Measurements from ENCODE around the gene TYW1B. TPM values are rescaled to one million over a fixed set of nuclear protein-coding genes. Genes with fewer than 3 reads are reported as not detected.
"Not testable (repeated sequence)": the region's sequence is repeated elsewhere in the genome, so short reads cannot be mapped to it uniquely, and the experiment has no call there.

The TYW1B gene
- total RNA-seq: 3.6 to 5.3 TPM (median 5.1 TPM) in 3 replicates

- H3K36me3 Mint-ChIP-seq; H3K9me3 Mint-ChIP-seq; H3K27me3 Mint-ChIP-seq (ENCODE audit: low read depth): not testable (repeated sequence)
- peak; percentile 89 to 97 for DNase-seq (ENCODE audit: low spot score in 2 of 2, unreplicated experiment in 2 of 2)
- Mint-ChIP-seq H3K4me1 (peaks cover 15% of the 10 kb centered on the region), H3K4me3 (peak within 1 kb of the TSS; percentile 80), H3K27ac (peak within 1 kb of the TSS; percentile 98)
Observed at GRCh38 chr7:72827839-72828591, at the start of gene TYW1B. Gene TYW1B (minus strand): TSS chr7:72828200. CDS start chr7:72828075, 125 bp downstream.

- not testable (repeated sequence) for DNase-seq (ENCODE audit: low spot score in 2 of 2, unreplicated experiment in 2 of 2); H3K9me3 Mint-ChIP-seq; H3K4me3 Mint-ChIP-seq; H3K36me3 Mint-ChIP-seq; H3K27ac Mint-ChIP-seq; H3K4me1 Mint-ChIP-seq
- peaks cover 31% of the 10 kb centered on the region for H3K27me3 Mint-ChIP-seq (ENCODE audit: low read depth)
Observed at GRCh38 chr7:72867591-72867990, 39.6 kb upstream of the TYW1B start.

DNA sequence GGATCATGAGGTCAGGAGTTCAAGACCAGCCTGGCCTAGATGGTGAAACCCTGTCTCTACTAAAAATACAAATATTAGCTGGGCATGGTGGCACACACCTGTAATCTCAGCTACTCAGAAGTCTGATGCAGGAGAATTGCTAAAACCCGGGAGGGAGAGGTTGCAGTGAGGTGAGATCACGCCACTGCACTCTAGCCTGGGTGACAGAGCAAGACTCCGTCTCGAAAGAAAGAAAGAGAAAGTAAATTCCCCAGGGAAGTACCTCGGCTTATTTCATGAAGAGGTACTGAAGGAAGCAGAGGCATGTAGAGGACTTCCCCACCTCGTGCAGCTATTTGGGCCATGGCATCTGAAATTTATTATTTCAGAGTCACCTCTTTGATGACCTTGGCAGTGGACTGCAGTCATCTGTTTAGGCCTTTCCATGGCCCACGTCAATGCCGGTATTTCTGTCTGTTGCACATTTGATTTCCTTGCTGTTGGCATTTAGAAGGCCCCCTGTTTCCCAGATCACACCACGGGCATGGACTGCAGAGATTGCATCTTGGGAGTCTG is 30.9 kb upstream of the TYW1B start:
- not testable (repeated sequence) for H3K4me3 Mint-ChIP-seq; H3K27me3 Mint-ChIP-seq (ENCODE audit: low read depth); DNase-seq (ENCODE audit: low spot score in 2 of 2, unreplicated experiment in 2 of 2); H3K27ac Mint-ChIP-seq; H3K4me1 Mint-ChIP-seq; H3K36me3 Mint-ChIP-seq; H3K9me3 Mint-ChIP-seq

DNA sequence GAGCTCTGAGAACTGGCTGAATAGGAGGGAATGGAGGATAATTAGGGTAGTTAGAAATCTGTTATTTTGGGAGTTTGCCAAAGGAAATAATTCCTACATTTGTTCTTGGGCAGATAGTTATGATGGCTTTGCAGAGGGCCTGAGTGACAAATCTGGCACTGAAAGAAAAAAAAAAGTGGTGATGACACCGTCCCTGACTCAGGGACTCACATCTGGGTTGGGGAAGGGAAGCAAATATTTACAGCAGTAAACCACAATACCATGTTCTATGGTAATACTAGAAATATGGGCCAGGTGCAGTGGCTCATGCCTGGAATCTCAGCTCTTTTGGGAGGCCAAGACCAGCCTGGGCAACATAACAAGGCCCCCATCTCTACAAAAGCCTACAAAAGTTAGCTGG is 29.9 kb upstream of the TYW1B start:
- H3K27me3 Mint-ChIP-seq (ENCODE audit: low read depth); DNase-seq (ENCODE audit: low spot score in 2 of 2, unreplicated experiment in 2 of 2); H3K4me1 Mint-ChIP-seq; H3K36me3 Mint-ChIP-seq; H3K27ac Mint-ChIP-seq; H3K9me3 Mint-ChIP-seq; H3K4me3 Mint-ChIP-seq: not testable (repeated sequence)

GRCh38 chr7:72855261-72855660 is 27.3 kb upstream of the TYW1B start:
- not testable (repeated sequence) for DNase-seq (ENCODE audit: low spot score in 2 of 2, unreplicated experiment in 2 of 2); H3K27me3 Mint-ChIP-seq (ENCODE audit: low read depth); H3K4me3 Mint-ChIP-seq; H3K9me3 Mint-ChIP-seq; H3K27ac Mint-ChIP-seq; H3K4me1 Mint-ChIP-seq; H3K36me3 Mint-ChIP-seq

- not testable (repeated sequence) for H3K4me3 Mint-ChIP-seq; DNase-seq (ENCODE audit: low spot score in 2 of 2, unreplicated experiment in 2 of 2); H3K36me3 Mint-ChIP-seq; H3K27ac Mint-ChIP-seq; H3K27me3 Mint-ChIP-seq (ENCODE audit: low read depth); H3K9me3 Mint-ChIP-seq; H3K4me1 Mint-ChIP-seq
Observed at GRCh38 chr7:72852937-72853336, 24.9 kb upstream of the TYW1B start.

- H3K27me3 Mint-ChIP-seq (ENCODE audit: low read depth); H3K4me1 Mint-ChIP-seq; DNase-seq (ENCODE audit: low spot score in 2 of 2, unreplicated experiment in 2 of 2); H3K36me3 Mint-ChIP-seq; H3K9me3 Mint-ChIP-seq; H3K4me3 Mint-ChIP-seq; H3K27ac Mint-ChIP-seq: not testable (repeated sequence)
Observed at GRCh38 chr7:72850746-72851145, 22.7 kb upstream of the TYW1B start.

GRCh38 chr7:72844146-72844545 is 16.1 kb upstream of the TYW1B start:
- DNase-seq (ENCODE audit: low spot score in 2 of 2, unreplicated experiment in 2 of 2); H3K4me1 Mint-ChIP-seq: not testable (repeated sequence)
- peaks cover 16% of the 10 kb centered on the region for H3K9me3 Mint-ChIP-seq

DNA sequence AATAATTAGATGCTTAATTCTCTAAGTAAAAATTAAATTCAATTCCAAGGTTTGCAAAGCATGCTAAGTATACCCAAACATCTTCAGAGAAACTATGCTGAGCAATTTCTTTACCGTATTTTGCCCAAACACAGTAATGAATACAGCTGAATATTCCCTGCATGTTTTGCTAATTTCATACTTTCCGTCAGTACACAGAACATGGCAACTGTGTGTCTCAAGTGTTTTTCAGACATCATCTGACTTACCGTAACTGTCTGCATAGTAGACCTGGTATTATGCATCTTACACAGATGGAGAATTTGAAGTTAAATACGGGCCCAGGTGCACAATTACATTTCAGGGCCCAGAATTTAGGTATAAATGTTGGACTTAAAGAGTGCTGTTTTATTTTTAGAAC is 15.2 kb upstream of the TYW1B start:
- not testable (repeated sequence) for H3K27ac Mint-ChIP-seq; H3K4me1 Mint-ChIP-seq; H3K4me3 Mint-ChIP-seq; DNase-seq (ENCODE audit: low spot score in 2 of 2, unreplicated experiment in 2 of 2); H3K27me3 Mint-ChIP-seq (ENCODE audit: low read depth)
- H3K36me3 Mint-ChIP-seq: peaks cover 18% of the 10 kb centered on the region
- H3K9me3 Mint-ChIP-seq: peaks cover 16% of the 10 kb centered on the region

More at GRCh38 chr7:72844146-72844545, 16.1 kb upstream of the TYW1B start:
- H3K27ac Mint-ChIP-seq; H3K27me3 Mint-ChIP-seq (ENCODE audit: low read depth); H3K4me3 Mint-ChIP-seq: not testable (repeated sequence)
- H3K36me3 Mint-ChIP-seq: peaks cover 14% of the 10 kb centered on the region

GRCh38 chr7:72840966-72841511 is 13.0 kb upstream of the TYW1B start:
- not testable (repeated sequence) for H3K27me3 Mint-ChIP-seq (ENCODE audit: low read depth); DNase-seq (ENCODE audit: low spot score in 2 of 2, unreplicated experiment in 2 of 2); H3K4me3 Mint-ChIP-seq; H3K4me1 Mint-ChIP-seq; H3K27ac Mint-ChIP-seq
- Mint-ChIP-seq H3K36me3 (peaks cover 27% of the 10 kb centered on the region), H3K9me3 (peaks cover 16% of the 10 kb centered on the region)

GRCh38 chr7:72838315-72838714 is 10.3 kb upstream of the TYW1B start:
- H3K4me3 Mint-ChIP-seq: not testable (repeated sequence)

GRCh38 chr7:72837291-72837690 is 9.3 kb upstream of the TYW1B start:
- not testable (repeated sequence) for H3K4me3 Mint-ChIP-seq; H3K27ac Mint-ChIP-seq; DNase-seq (ENCODE audit: low spot score in 2 of 2, unreplicated experiment in 2 of 2); H3K4me1 Mint-ChIP-seq; H3K27me3 Mint-ChIP-seq (ENCODE audit: low read depth)
- Mint-ChIP-seq H3K36me3 (peaks cover 35% of the 10 kb centered on the region), H3K9me3 (peaks cover 16% of the 10 kb centered on the region)

More at GRCh38 chr7:72838315-72838714, 10.3 kb upstream of the TYW1B start:
- peaks cover 16% of the 10 kb centered on the region for H3K9me3 Mint-ChIP-seq
- H3K27me3 Mint-ChIP-seq (ENCODE audit: low read depth); DNase-seq (ENCODE audit: low spot score in 2 of 2, unreplicated experiment in 2 of 2); H3K4me1 Mint-ChIP-seq; H3K27ac Mint-ChIP-seq: not testable (repeated sequence)
- H3K36me3 Mint-ChIP-seq: peaks cover 27% of the 10 kb centered on the region

DNA sequence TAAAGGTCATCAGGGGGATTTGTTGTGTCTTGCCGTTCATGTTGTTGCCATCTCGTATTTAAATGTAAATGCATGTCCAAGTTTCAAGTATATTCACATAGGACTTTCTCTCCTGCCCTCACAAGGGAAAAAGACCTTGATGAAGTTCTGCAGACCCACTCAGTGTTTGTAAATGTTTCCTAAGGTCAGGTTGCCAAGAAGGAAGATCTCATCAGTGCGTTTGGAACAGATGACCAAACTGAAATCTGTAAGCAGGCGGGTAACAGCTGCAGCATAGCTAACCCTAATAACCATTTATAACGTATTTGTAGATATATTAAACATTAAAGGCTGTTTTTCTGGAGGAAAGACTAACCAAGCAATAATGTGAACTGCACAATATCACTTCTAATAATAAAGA is 2.6 kb upstream of the TYW1B start:
- H3K36me3 Mint-ChIP-seq: peaks cover 11% of the 10 kb centered on the region
- DNase-seq (ENCODE audit: low spot score in 2 of 2, unreplicated experiment in 2 of 2): not testable (repeated sequence)

GRCh38 chr7:72829687-72830354 is 1.8 kb upstream of the TYW1B start:
- H3K9me3 Mint-ChIP-seq; H3K27me3 Mint-ChIP-seq (ENCODE audit: low read depth): not testable (repeated sequence)
- Mint-ChIP-seq H3K36me3 (peaks cover 11% of the 10 kb centered on the region), H3K4me3 (peak overlapping the region; percentile 80), H3K27ac (peak overlapping the region; percentile 97), H3K4me1 (peaks cover 15% of the 10 kb centered on the region)
- DNase-seq (ENCODE audit: low spot score in 2 of 2, unreplicated experiment in 2 of 2): peak in 1 of 2 experiments; percentile 43

More for the DNA sequence above, 2.6 kb upstream of the TYW1B start:
- H3K4me3 Mint-ChIP-seq: peak overlapping the region; percentile 80
- not testable (repeated sequence) for H3K9me3 Mint-ChIP-seq; H3K27me3 Mint-ChIP-seq (ENCODE audit: low read depth)
- peaks cover 15% of the 10 kb centered on the region for H3K4me1 Mint-ChIP-seq
- H3K27ac Mint-ChIP-seq: peak overlapping the region; percentile 97
